Left kidney (tissue), 2 donors: Measurements from ENCODE around the gene KRTAP10-5. TPM values are rescaled to one million over a fixed set of nuclear protein-coding genes. Genes with fewer than 3 reads are reported as not detected.
"Not testable (repeated sequence)": the region's sequence is repeated elsewhere in the genome, so short reads cannot be mapped to it uniquely, and the experiment has no call there.

Source experiments
- DNase-seq: peaks from one replicate; pipeline ENCODE4 v3.0.0-alpha.2; 2013
- polyA plus RNA-seq: library from polyadenylated mRNA; unstranded; fragments of 120-200 nt; gene quantifications from one replicate; pipeline ENCODE4 v1.2.1, GENCODE V29; 2013; ENCODE audit not compliant: insufficient read length

Gene KRTAP10-5
- polyA plus RNA-seq, 1 donor: not detected

DNA sequence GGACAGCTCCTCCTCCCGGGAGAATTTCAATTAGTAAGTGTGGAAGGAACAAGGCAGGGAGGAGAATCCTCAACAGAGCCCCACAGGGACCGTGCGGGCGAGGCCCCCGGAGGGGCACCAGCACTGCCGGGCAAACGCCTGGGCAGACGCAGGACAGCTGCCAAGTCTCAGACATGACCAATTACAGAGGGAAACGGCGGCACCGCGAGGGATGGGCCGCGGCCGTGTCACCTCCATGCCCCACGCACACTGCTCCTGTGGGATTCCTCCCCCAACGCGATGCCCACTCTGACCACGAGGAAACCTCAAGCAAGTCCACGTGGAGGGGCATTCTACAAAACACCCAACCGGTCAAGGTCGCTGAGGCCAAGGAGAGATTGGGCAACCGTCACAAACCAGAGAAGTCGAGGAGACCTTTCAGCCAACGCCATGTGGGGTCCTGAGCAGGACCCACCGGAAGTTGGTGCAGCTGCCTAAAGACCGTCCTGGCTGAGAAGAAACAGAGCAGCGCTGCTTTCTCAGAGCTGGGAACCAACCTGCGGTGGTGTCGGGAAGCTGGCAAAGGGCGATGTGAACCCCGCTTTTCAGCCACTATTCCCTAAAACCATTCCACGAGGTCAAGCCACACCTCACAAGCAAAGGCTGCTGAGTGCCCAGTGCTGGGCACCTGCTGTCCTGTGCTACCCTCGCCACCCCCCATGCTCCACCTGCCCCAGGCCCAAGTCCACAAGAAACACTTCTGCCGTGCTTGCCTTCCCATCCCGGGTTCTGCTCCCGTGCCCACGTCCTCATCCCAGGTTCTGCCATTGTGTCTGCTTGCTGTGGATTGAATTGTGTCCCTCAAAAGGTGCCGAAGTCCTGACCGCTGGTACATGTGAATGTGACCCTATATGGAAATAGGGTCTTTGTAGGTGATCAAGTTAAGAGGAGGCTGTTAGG is 8.3 kb downstream of the KRTAP10-5 start:
- DNase-seq: no peak

DNA sequence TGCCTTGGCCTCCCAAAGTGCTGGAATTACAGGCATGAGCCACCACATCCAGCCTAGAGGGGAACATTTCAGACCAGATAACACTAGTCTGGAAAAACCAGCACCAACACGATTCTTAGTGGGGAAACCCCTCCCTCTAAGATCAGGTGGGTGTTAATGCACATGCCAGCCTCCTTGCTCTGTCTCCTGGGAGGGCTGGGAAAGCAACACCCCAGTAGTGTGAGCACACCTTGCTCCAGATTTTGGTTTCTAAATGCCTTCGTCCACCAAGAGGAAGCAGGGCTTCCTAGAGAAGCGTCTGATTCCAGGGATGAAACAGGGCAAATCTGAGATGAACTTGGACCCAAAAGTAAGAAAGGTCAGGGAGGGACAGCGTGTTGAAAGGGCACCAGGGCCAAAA is 9.1 kb downstream of the KRTAP10-5 start:
- no peak for DNase-seq

DNA sequence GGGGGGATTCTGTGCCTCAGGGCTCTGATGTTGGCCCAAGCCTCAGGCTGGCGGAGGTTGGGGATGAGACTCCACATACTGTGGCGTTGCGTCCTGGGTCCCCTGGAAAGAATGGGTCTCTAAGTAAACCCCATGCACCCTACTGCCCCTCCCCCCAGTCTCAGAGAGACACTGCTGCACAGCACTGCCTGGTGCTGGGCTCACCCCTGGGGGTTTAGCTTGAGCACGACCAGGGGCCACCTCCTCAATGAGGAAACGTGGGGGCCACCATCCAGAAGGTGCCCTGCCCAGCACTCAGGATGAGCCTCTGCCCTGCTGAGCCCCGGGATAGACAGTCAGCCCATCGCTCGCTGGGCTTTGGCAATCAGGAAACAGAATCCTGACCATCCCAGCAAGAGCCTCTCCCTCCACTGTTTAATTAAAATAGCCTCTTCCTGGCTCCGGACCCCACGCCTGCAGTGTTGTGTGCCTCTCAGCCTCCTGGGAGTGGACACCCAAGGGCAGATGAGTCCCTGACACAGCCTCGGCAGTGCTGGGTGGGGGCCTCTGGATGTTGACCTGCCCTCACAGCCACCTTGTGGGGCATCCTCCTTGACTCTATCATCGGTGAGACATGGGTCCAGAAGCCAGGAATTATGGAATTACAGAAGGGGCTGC is 10.4 kb downstream of the KRTAP10-5 start:
- DNase-seq: no peak

DNA sequence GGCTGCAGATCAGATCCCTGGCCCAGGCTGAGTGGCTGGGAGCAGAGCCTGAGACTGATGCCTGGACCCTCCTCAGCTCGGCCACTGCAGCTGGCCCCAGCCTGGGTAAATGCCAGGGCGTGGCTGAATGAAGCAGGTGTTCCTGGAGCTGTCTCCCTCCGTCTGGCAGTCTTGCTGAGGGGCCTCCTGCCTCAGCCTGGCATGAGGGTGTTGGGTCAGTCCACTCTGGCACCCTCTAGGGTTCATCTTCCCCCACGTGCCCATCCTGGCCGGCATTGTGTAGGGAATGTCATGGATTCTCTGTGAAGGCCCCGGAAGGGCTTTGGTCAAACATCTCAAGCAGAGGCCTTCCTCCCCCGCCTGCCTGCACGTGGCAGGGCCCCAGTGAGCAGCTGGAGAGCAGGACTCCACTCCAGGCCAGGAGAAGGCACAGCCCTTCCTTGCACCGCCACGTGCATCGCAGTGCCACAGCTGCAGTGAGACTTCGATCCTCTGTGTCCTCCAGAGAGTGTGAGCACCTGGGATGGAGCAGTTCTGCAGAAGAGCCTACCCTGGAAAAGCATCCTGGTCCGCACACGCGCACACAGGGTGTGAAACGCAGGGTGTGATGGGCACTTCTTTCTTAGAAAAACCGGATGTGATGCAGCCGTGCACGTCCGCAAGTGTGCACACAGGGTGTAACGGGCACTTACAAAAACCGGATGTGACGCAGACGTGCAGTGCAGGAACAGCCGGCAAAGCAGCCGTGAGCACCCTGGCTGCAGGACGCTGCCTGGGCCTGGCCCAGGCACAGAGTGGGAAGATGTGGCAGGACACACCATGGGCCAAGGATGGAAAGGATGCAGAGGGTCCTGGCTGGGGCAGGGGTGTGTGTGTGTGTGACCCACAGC is 11.5 kb downstream of the KRTAP10-5 start:
- DNase-seq: no peak

DNA sequence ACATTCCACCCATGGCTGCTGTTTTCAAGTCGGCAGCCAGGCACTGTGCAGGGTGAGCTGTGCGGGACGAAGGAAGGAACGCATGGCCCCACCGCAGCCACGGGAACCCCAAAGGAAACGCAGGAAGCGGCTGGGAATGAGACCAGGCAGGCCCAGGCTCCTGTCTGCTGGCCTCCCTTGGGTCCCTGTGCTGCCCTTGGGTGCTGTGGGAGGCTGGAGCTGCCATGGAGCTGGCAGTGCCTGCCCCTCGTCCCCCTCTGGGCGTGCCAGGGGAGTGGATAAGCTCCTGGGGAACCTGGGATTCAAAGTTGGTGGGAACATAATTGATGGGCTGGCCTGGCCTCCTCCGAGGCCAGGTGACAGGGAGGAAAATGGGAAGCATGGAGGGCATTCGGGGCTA is 12.1 kb downstream of the KRTAP10-5 start:
- no peak for DNase-seq

DNA sequence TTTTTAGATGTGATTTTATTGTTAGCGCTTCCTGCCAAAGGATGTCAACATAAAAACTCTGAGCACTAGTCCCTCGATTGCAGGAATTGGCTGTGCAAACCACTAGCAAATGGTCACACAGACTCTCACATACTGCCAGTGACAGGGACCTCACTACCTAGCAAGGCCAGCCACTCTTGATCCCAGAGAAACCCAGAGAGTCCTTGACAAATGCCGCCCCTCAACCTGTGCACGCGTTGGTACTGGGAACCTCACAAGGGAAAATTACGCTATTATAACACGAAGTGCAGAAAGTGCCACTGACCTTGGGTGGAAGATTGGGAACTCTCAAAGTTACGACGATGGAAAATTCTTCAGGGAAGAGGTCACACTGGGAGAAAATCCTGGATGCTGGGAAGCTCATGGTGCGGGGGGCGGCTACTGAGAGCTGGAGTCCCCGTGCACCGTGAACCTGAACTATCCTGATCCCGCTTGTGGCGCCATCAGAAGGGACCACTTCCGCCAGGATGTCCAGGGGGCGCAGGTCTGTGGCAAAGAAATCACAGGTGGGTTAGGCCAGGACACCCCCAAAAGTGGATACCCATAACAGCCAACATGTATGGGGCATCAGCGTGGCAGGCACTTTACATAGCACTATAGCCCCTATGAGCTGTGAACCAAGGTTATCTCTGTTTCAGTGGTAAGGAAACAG is 12.8 kb downstream of the KRTAP10-5 start:
- no peak for DNase-seq

DNA sequence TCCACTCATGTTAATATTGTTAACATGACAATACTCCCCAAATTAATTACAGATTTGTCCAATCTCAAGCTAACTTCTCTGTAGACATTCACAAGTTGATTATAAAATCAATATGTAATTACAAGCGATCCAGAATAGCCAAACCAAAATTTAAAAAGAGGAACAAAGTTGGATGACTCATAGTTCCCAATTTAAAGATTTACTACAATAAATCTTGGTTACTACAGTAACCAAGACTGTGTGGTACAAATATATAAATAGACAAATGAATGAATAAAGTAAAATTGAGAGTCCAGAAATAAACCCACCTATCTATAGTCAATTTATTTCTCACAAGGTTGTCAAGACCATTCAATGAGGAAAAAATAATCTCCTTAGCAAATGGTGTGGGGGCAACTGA is 14.0 kb downstream of the KRTAP10-5 start:
- no peak for DNase-seq

DNA sequence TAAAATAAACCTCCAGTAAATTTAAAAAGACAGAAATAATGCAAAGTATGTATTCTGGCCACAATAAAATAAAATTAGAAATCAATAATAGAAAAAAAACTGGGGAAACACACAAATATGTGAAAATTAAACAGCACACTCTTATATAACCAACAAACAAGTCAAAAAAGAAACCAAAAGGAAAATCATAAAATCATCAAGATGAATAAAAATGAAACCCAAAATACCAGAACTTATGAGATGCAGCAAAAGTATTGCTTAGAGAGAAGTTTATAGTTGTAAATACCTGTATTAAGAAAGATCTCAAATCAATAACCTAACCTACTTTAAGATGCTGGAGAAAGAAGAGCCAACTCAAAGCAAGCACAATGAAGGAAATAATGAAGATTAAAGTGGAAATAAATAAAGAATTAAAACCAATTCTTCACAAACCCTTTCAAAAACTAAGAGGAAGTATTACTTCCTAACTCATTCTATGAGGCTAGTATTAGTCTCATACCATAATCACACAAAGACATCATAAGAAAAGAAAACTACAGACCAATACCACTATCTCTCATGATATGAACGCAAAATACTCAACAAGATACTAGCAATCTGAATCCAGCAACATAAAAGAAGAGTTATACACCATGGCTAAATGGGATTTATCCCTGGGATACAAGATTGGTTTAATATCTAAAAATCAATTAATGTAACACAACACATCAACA is 15.4 kb downstream of the KRTAP10-5 start:
- no peak for DNase-seq

DNA sequence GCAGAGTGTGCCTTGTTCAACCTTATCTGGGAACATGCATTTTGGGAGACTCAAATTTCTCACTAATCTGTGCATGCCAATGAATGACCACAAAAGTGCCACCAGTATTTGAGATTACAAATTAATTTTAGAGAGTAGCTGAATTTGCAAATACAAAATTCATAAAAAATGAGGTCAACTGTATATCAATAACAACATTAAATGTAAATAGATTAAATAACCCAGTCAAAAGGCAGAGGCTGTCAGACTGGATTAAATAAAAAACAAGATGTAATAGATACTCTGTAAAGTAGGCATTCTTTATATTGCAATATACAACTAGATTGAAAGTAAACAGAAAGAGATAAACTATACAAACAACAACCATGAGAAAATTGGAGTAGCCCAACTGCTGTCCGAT is 16.3 kb downstream of the KRTAP10-5 start:
- no peak for DNase-seq

DNA sequence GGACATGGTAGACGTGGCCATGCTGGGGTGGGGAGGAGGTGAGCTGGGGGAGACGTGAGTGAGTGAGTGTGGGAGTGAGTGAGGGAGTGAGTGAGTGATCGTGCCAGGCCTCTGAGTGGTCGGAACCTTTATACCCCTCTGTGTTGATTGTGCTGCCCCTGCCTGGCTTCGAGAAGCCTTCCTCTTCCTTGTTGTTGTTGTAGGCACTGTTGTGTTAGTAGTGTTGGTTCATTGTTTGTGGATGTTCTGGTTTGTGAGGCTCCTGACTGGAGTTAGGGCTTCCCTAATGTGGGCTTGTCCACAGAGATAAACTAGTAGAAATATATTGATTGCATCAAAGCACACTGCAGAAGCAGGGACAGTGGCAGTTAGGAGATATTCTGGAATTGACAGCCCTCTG is 21.7 kb downstream of the KRTAP10-5 start, which contains the start of gene KRTAP10-3:
Gene KRTAP10-3, minus strand, starts transcription at position 101 of the 400 bp plus-strand sequence. Its CDS starts 80 bp downstream, at position 21.
- no peak for DNase-seq

DNA sequence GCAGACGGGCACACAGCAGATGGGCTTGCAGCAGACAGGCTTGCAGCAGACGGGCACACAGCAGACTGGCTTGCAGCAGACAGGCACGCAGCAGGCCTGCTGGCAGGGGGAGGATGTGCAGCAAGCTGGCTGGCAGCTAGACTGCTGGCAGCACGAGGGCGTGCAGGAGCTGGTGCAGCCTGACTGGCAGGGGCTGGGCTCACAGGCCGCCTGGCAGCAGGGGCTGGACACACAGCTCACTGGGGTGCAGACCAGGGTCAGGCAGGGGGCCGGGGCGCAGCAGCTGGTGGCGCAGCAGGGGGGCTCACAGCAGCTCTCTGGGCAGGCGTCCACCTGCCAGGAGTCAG is 22.1 kb downstream of the KRTAP10-5 start:
- DNase-seq: not testable (repeated sequence)

DNA sequence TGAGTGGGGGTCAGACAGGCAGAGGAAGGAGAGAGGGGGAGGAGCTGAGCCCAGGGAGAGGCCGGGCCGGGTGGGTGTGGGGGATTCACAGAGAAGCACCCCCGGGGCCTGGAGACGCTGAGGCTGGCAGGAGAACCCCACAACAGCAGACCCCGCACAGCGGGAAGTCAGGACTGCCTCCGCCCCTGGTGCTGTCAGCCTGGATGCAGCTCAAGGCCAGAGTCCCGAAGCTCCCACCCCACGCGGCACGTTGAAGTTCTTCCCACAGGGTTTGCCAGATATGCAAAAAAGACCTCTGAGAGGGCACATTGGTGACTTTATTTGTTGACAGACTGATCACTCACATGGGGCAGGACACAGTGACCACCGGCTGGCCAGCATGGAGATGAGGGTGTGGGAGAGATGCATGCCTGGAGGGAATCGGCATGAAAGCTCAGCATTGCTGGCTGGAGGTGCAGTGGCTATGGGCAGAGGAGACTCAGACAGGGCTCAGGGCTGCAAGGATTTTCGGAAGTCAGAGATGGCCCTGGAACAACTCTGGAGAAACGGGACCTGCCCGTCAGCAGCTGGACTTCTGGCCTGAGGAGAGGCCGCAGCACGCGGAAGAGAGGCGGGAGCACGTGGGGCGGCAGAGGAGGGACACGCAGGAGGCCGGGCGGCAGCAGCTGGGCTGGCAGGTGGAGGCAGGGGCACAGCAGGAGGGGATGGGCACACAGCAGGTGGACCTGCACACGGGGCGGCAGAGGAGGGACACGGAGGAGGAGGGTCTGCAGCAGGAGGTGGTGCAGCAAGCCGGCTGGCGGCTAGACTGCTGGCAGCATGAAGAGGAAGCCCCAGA is 22.7 kb downstream of the KRTAP10-5 start:
- no peak for DNase-seq

DNA sequence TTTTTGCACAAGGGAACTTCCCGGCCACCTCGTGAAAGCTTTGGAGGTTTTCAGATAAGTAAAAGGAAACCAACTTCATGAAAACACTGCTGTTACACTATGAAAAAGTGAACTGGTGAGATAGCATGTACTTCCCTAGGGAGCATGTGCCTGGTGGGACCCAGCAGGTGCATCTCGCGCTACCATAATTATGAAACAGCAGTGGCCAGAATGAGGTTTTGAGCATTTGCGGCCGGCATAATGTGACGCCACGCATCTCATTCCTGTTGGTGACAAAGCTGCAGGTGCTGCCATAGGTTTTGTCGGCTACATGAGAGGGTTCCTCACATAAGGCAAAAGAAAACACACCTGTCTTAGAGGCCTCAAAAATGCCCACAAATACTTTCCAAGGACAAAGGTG is 23.5 kb downstream of the KRTAP10-5 start:
- no peak for DNase-seq

DNA sequence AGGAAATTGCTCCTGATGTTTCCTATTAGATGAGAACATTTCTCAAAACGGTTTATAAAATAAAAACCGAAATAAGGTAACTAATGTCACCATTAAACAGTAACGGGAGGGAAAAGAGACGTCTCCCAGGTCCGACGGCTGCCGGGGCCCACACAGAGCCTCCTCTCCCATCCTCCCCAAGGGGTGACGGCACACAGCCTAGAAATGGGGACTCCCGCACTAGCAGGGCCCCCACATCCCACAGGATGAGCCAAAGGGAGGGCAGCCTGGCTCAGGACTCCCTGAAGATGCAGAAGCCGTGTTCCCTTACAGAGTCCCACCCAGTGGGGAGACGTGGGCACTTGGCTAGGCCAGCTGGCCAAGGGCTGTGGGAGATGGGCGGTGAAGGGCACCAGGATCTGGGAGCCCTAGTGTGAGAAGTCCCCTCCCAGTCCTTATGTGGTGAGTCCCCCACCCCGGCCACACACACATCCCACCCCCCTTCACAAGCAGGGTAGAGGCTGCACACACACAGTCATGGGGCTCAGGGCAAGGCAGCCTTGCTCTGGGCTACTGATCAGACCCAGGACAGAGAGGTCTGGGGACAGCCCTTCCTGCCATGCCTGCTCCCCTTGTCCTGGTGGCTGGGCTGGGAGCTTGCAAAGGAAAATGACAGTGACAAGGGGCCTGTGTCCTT is 25.1 kb downstream of the KRTAP10-5 start:
- DNase-seq: no peak

DNA sequence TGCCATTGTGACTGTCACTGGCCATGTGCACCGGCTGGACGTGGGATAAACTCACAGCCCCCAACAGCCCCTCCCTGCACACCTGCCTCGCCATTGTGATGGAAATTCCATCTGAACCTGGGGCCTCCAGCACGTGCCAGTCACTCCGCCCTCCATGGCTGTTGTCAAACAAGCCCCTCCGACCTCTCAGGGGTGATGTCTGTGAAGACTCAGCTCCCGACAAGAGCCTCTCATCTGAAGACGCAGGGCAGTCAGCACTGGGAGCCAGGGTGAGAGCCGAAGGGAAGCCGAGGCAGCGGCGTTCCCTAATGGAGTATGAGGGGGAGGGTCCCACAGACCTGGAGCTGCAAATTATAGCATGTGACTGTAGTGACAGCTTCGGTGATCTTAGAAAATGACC is 27.7 kb downstream of the KRTAP10-5 start:
- no peak for DNase-seq

DNA sequence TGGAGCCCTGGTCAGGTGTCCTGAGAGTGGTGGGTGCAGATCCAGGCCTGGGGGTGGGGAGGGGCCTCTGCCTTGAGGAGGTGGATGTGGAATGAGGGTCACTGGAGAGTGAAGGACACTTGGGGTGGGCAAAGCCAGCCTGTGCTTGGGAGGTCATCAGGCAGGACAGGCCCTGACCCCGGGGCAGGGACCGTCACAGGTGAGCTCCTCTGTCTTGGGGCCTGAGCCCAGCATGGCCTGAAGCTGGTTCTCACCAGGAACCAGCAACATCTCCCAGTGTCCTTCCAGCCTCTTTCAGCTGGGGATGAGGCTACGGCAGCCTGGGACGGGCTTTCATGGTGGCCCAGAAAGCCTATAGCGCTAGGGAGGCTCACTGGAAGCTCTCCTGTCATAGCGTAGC is 28.3 kb downstream of the KRTAP10-5 start:
- no peak for DNase-seq

DNA sequence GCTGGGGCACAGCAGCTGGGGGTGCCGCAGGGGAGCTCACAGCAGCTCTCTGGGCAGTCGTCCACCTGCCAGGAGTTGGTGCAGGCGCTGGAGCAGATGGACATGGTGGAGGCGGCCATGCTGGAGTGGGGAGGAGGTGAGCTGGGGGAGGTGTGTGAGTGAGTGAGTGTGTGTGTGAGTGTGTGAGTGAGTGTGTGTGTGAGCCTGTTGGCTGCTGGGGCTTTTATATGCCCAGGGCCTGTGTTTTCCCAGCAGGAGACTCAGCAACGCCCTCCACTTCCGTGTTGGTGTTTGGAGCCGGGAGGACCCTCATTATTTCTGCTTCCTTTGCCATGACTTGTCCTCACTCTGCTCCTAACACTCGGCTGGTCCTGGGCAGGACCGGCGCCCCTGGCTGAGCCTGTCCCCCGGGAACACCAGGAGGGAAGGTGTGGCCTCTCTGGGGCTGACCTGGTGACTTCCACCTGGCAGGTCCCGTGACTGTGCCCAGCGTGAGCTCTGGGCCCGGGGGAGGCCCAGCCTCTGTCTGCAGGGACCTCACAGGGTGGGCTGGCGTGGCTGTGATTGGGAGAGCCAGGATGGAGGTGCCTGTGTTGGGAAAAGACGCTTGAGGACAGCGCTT is 29.0 kb downstream of the KRTAP10-5 start, which contains the start of gene KRTAP10-2:
Gene KRTAP10-2, minus strand, starts transcription at position 166 of the 622 bp plus-strand sequence. Its CDS starts 47 bp downstream, at position 119.
- DNase-seq: no peak

DNA sequence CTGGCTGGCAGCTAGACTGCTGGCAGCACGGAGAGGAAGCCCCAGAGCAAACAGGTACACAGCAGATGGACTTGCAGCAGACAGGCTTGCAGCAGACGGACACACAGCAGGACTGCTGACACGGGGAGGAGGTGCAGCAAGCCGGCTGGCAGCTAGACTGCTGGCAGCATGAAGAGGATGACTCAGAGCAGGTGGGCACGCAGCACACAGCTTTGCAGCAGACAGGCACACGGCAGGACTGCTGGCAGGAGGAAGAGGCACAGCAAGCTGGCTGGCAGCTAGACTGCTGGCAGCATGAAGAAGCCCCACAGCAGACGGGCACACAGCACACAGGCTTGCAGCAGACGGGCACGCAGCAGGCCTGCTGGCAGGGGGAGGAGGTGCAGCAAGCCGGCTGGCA is 29.6 kb downstream of the KRTAP10-5 start:
- no peak for DNase-seq

DNA sequence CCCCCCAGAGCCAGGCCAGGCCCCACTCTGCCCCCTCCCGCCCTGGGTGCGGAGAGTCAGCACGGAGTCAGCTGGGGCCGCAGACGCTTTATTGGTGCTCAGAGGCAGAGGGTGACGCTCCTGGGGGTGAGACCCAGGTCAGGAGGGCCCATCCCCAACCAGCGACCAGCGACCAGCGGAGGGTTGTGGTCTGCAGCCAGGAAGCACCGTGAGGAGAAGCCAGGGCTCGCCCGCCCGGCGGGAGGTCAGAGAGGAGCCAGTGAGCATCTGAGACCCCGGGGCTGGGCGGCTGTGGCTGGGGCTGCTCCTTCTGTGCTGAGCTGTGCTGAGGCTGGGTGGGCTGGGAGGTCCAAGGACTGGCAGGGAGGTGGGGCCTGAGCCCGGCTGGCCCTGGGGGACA is 30.1 kb downstream of the KRTAP10-5 start:
- not testable (repeated sequence) for DNase-seq
